Omental fat pad (tissue), 4 donors: ENCODE data around the gene TNIK. TPM values are rescaled to one million over a fixed set of nuclear protein-coding genes. Genes with fewer than 3 reads are reported as not detected.
A peak's percentile ranks its signal among the peaks of the same experiment; 100 is the strongest.

ENCODE experiments used
- ATAC-seq: fragments of 150-250 bp; one replicate; pipeline ENCODE4 v1.9.1; 2016; ENCODE audit warnings: mild to moderate bottlenecking, moderate library complexity; ENCODE audit not compliant: low FRiP score
- DNase-seq: peaks from one replicate; pipeline ENCODE4 v3.0.0-alpha.2; 2019; ENCODE audit warnings: low spot score
- CTCF ChIP-seq, 3 donors: fragments of 450-650 bp; IDR thresholded peaks; one replicate each; pipeline ENCODE4 v1.5.1; 2016 to 2017; ENCODE audit warnings: antibody characterized with exemption in 3 of 3, mild to moderate bottlenecking in 3 of 3, moderate library complexity in 2 of 3
- total RNA-seq, 4 donors: library from RNA; depleted of rRNA; stranded (reverse); fragments of >200 nt; gene quantifications; one replicate each; pipeline ENCODE4 v1.1.0, GENCODE V29; 2016

The TNIK gene
- total RNA-seq, 4 donors from 2014 or later = 3.9 to 12.8 (median 6.5) TPM

GRCh38 chr3:171266034-171266739, 194.0 kb downstream of the TNIK start:
- ATAC-seq = peak; percentile 36
- no peak for DNase-seq
- no peak for TF ChIP-seq CTCF (IDR thresholded peaks at IDR 0.05)

GRCh38 chr3:171264758-171265157, 195.4 kb downstream of the TNIK start:
- ATAC-seq (no peak), DNase-seq (no peak)
- TF ChIP-seq CTCF (IDR thresholded peaks at IDR 0.05) = no peak

- no peak for TF ChIP-seq CTCF (IDR thresholded peaks at IDR 0.05)
- ATAC-seq (no peak), DNase-seq (no peak)
Observed at GRCh38 chr3:171262431-171262830, 197.8 kb downstream of the TNIK start.

GRCh38 chr3:171261487-171261886, 198.7 kb downstream of the TNIK start:
- TF ChIP-seq CTCF (IDR thresholded peaks at IDR 0.05) = no peak
- ATAC-seq (no peak), DNase-seq (no peak)

- TF ChIP-seq CTCF (IDR thresholded peaks at IDR 0.05) = no peak
- DNase-seq = no peak
- ATAC-seq = no peak
Observed at GRCh38 chr3:171260899-171261298, 199.3 kb downstream of the TNIK start.

- DNase-seq = no peak
- TF ChIP-seq CTCF (IDR thresholded peaks at IDR 0.05) = no peak
- ATAC-seq = no peak
Observed at GRCh38 chr3:171260466-171260865, 199.7 kb downstream of the TNIK start.

GRCh38 chr3:171258316-171258715, 201.9 kb downstream of the TNIK start:
- TF ChIP-seq CTCF (IDR thresholded peaks at IDR 0.05) = no peak
- DNase-seq = no peak
- ATAC-seq = peak; percentile 31
